CD4-positive, alpha-beta T cell treated with Interleukin-6 at 100 ng/mL for 8 hours (primary cell): ENCODE results near the gene OR10W1.

Source experiments
- DNase-seq: peaks from one replicate; pipeline ENCODE4 v3.0.0-alpha.2; 2020; ENCODE audit warnings: mixed read lengths, low spot score

The OR10W1 gene, protein sequence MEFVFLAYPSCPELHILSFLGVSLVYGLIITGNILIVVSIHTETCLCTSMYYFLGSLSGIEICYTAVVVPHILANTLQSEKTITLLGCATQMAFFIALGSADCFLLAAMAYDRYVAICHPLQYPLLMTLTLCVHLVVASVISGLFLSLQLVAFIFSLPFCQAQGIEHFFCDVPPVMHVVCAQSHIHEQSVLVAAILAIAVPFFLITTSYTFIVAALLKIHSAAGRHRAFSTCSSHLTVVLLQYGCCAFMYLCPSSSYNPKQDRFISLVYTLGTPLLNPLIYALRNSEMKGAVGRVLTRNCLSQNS

DNA sequence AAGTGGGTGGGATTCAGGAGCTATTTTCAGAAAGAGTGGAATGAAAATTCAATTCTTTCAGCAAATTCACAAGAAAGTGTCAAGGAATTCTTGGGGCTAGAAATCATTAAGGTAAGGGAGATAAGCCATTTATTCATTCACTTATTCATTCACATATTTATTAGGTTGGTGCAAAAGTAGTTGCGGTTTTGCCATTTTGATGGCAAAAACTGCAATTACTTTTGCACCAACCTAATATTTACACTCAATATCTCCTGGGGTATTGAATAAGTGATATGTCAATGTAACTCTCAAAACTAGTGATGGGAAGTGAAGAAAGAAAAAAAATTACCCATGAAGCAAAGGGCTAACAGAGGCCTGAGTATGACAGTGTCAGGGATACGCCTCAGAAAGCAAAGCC is at the start of gene OR10W1:
TSS of gene OR10W1 (minus strand) at position 119 of the 400 bp plus-strand sequence. CDS start 402 bp downstream, outside the sequence.
- DNase-seq: no peak

DNA sequence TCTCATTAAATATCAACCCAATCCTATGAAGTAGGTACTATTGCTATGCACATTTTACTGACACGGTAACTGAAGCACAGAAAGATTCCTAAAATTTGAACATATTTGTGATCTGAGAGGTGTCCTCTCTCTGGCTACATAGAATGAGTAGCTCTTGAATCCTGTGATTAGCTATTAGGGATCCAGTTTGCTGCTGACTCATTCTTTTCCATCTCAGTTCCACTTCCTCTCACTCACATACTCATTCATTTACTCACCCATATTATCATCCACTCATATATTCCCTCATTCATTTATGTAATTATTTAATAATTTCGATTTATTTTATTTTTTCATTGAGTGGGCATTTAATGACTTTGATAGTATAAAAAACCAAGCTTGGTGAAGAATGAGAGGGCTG is 48.1 kb upstream of the OR10W1 start:
- no peak for DNase-seq

DNA sequence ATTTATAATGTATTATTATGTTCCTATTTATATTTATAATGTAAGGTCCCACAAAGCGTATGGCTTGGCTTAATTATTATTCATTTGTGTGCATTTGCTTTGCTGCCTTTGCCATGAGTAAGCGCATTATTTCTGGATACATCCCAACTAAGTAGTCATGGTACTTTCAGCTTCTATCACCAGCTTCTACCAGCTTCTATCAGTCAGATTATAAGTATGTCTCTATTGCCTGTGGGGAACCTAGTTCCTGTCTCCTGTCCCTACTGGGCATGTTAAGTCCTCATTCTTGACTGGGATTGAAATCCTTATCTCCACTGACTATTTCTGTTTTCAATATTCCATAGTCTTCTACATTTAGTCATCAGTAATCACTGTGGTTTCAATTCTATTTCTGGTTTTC is 33.5 kb upstream of the OR10W1 start:
- DNase-seq: no peak

GRCh38 chr11:58292017-58292416 is 24.0 kb upstream of the OR10W1 start:
- DNase-seq: no peak

DNA sequence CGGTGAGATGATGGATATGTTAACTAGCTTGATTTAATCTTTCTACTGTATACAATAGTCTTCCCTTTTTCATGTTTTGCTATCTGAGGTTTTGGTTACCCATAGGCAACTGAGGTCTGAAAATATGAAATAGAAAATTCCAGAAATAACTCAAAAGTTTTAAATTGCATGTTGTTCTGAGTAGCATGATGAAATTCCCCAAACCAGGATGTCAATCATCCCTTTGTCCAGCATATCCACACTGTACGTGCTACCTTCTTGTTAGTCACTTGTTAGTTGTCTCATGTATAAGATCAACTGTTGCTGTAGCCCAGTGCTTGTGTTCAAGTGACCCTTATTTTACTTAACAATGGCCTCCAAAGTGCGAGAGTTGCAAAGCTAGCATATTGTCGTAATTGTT is 21.2 kb upstream of the OR10W1 start:
- no peak for DNase-seq

DNA sequence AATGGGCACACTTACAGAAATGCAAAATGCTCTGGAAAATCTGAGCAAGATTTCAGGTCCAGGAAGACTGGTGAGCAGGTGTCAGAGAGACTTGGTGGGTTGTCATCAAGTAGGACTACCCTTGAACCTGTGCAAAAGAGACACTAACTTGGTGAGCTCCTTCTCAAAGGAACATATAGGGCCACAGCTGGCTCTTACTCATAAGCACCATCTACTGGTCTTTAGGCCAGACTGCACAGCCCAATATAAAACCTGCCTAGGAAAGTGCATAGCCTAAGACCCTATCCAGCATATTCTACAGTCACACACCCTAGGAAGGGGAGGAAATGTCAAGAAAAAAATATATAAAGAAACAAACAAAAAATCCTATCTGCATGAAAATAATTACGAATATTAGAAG is 18.2 kb upstream of the OR10W1 start:
- DNase-seq: no peak

DNA sequence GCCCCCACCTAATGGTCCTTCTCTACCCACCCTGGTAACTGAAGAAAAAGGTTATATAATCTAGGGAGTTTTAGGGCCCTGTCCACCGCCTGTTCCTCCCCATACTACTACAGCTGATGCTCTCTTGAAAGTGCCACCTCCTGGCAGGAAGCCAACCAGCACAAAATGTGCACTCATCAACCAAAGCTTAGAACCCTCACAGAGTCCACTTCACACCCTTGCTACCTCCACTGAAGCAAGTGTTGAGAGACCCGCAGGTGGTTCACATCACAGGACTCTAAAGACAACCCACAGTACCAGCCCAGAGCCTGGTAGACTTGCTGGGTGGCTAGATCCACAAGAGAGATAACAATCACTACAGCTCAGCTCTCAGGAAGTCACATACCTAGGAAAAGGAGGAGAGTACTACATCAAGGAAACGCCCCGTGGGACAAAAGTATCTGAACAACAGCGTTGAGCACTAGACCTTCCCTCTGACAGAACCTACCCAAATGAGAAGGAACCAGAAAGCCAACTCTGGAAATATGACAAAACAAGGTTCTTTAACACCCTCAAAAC is 17.5 kb upstream of the OR10W1 start:
- no peak for DNase-seq

DNA sequence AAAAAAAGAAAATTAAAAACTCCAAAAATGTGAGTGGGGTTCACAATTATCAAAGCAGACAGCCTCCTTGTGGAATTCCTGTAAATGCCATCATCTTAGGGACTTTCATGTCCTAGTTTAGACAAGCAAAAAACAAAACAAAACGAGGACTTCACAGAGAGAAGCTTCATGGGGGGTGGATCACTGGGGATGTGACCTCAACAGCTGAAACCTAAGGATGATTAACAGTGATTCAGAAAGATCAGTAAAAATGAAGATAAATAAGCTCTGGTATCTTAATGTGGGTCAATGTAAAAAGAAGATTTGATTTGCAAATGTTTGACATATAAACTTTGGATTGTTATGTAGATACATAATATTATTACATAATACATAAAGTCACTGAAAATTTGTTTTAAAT is 8.1 kb upstream of the OR10W1 start:
- DNase-seq: no peak

- no peak for DNase-seq
These were observed 6.9 kb upstream of the OR10W1 start for GRCh38 chr11:58275002-58275401.

DNA sequence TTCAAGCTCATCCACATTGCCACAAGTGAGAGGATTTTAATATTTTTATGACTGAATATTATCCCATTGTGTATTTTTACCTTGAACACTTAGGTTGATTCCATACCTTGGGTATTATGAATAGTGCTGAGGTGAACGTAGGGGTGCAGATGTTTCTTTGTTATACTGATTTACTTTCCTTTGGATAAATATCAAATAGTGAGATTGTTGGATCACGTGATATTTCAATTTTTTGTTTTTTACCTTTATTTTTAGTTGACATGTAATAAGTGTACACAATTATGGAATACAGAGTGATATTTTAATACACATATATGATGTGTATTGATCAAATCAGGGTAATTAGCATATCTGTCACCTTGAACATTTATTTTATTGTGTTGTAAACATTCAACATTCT is 8.1 kb downstream of the OR10W1 start:
- DNase-seq: no peak

DNA sequence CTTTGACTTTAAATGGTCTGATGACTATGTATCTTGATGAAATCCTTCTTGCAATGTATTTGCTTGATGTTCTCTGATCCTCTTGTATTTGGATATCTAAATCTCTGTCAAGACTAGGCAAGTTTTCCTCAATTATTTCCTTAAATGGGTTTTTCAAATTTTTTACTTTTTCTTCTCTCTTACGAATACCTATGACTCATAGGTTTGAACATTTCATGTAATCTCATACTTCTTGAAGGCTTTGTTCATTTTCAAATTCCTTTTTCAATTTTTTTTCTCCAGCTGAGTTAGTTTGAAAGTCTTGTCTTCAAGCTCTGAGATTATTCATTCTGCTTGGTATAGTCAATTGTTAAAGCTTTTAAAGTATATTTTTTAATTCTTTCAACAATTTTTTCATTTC is 13.1 kb downstream of the OR10W1 start:
- DNase-seq: no peak

DNA sequence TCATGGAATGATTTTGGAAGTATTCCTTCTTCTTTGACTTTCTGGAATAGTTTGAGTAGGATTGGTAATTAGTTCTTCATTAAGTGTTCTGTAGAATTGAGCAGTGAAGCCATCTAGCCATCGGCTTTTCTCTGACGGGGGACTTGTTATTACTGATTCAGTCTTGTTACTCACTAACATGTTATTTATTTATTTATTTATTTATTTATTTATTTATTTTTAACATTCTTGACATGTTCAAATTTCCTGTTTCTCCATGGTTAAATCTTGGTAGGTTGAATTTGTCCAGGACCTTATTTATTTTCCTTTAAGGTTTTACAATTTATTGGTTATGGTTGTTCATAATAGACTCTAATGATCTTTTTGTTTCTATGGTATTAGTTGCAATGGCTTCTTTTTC is 24.1 kb downstream of the OR10W1 start:
- no peak for DNase-seq

GRCh38 chr11:58227956-58228615 is 40.0 kb downstream of the OR10W1 start:
- DNase-seq: no peak

- DNase-seq: no peak
These were observed 45.3 kb downstream of the OR10W1 start for GRCh38 chr11:58222721-58223120.
